ENCODE results near the gene ATP2B1.

DNA sequence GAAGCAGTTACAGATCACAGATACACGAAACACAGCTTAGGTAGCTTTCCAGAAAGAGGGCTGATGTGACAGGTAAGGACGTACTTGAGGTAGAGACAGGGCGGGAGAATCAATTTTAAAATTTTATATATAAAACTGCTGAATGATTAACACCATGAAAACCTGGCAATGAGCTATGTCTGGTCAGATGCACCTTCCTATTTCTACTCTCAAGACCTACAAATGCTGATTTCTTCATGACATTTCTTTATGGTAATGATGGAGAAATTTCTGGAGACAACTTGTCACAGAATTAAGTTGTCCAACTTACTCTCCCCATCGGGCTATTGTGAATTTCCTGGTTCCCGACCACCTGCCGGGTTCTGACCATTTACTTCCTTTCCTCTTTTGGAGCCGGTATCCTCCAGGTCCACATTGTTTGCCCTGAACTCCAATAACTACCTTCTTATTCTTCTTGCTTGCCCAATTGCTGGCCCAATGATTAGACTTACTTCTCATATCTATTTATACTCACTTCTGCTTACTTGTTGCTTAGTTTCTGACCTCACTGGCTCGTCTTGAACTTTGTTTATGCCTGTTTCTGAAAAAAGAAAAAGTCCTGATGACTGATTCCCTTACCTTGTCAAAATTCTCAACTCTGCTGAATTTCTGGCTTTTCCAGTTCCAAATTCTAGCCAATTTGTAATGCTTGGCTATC, 12.8 kb upstream of the ATP2B1 start:
- TF ChIP-seq POLR2A (IDR thresholded peaks at IDR 0.05) = no peak
- TF ChIP-seq CTCF (IDR thresholded peaks at IDR 0.05) = no peak
- TF ChIP-seq POLR2AphosphoS5 (IDR thresholded peaks at IDR 0.05) = no peak
